Calu3 (cell line): ENCODE measurements around the gene PTPRZ1. TPM values are rescaled to one million over a fixed set of nuclear protein-coding genes. Genes with fewer than 3 reads are reported as not detected.

ENCODE experiments used
- BruUV-seq: library from RNA; stranded (reverse); fragments of 400-500 nt; replicated peaks from 2 replicates; lab custom pipeline; 2021; lab: Mats Ljungman, UMichigan
- CTCF ChIA-PET: fragments of 300-600 bp; sonication (Branson Sonifier 250); formaldehyde crosslinking; loops from one replicate; lab custom pipeline; 2022; ENCODE audit warnings: antibody characterized with exemption; lab: Charles Lee
- DNase-seq: peaks from one replicate; pipeline ENCODE4 v3.0.0; 2022
- H3K27ac Mint-ChIP-seq: one replicate; pipeline ENCODE4 v1.8.0; 2022; ENCODE audit warnings: mixed read lengths; ENCODE audit not compliant: unreplicated experiment
- H3K27me3 Mint-ChIP-seq: one replicate; pipeline ENCODE4 v1.8.0; 2022; ENCODE audit warnings: mixed read lengths; ENCODE audit not compliant: unreplicated experiment
- H3K36me3 Mint-ChIP-seq: one replicate; pipeline ENCODE4 v1.8.0; 2022; ENCODE audit warnings: mild to moderate bottlenecking, moderate library complexity, mixed read lengths; ENCODE audit not compliant: insufficient read depth, unreplicated experiment
- H3K4me1 Mint-ChIP-seq: one replicate; pipeline ENCODE4 v1.8.0; 2022; ENCODE audit warnings: mild to moderate bottlenecking, low read depth, mixed read lengths; ENCODE audit not compliant: unreplicated experiment
- H3K4me3 Mint-ChIP-seq: one replicate; pipeline ENCODE4 v1.8.0; 2022; ENCODE audit warnings: mild to moderate bottlenecking, low read depth, moderate library complexity, mixed read lengths; ENCODE audit not compliant: unreplicated experiment
- H3K9me3 Mint-ChIP-seq: one replicate; pipeline ENCODE4 v1.8.0; 2022; ENCODE audit warnings: low read depth, mixed read lengths; ENCODE audit not compliant: unreplicated experiment
- CTCF ChIP-seq: fragments of 200-600 bp; IDR thresholded peaks from one replicate; pipeline ENCODE4 v1.8.0; 2022; ENCODE audit warnings: antibody characterized with exemption; ENCODE audit not compliant: unreplicated experiment
- intact Hi-C: fragments of 100-400 bp; cut with micrococcal nuclease; formaldehyde crosslinking; loops from one replicate; pipeline ENCODE4 v1.10.0; 2022; ENCODE audit not compliant: unreplicated experiment
- total RNA-seq: library from RNA; stranded (reverse); gene quantifications from 2 replicates; pipeline ENCODE4 v1.2.3, GENCODE V29; 2022

Gene PTPRZ1
- total RNA-seq, 1 experiment from 2014 or later = 4.9 TPM

GRCh38 chr7:122072924-122073599 is 200.1 kb downstream of the PTPRZ1 start:
- Mint-ChIP-seq H3K27ac (no peak overlapping the region), H3K36me3 (no peaks in the 10 kb centered on the region), H3K27me3 (no peaks in the 10 kb centered on the region), H3K9me3 (peaks cover 2% of the 10 kb centered on the region), H3K4me3 (no peak overlapping the region), H3K4me1 (peaks cover 6% of the 10 kb centered on the region)
- intact Hi-C loops = no loop called here
- no TSS peak for BruUV-seq
- no peak for TF ChIP-seq CTCF
- DNase-seq = no peak
- CTCF ChIA-PET = no interaction called here

- H3K4me1 Mint-ChIP-seq = peaks cover 5% of the 10 kb centered on the region
- H3K27ac Mint-ChIP-seq = no peak overlapping the region
- H3K36me3 Mint-ChIP-seq = no peaks in the 10 kb centered on the region
- intact Hi-C loops = no loop called here
- no peak overlapping the region for H3K4me3 Mint-ChIP-seq
- peaks cover 2% of the 10 kb centered on the region for H3K9me3 Mint-ChIP-seq
- DNase-seq = no peak
- no TSS peak for BruUV-seq
- no peaks in the 10 kb centered on the region for H3K27me3 Mint-ChIP-seq
- TF ChIP-seq CTCF = no peak
- CTCF ChIA-PET = no interaction called here
These were observed 200.7 kb downstream of the PTPRZ1 start for GRCh38 chr7:122073635-122074034.

GRCh38 chr7:122082160-122082559 is 209.2 kb downstream of the PTPRZ1 start:
- H3K27ac Mint-ChIP-seq = no peak overlapping the region
- intact Hi-C loops = no loop called here
- CTCF ChIA-PET = interaction anchor here (1.2 kb wide), 1 partner anchor 11 kb away, joined by 4 read pairs; no protein-coding TSS in a partner anchor

GRCh38 chr7:122082670-122083069 is 209.7 kb downstream of the PTPRZ1 start:
- BruUV-seq = no TSS peak
- intact Hi-C loops = no loop called here
- no peak for TF ChIP-seq CTCF
- Mint-ChIP-seq H3K27me3 (no peaks in the 10 kb centered on the region), H3K9me3 (no peaks in the 10 kb centered on the region), H3K27ac (no peak overlapping the region), H3K4me1 (no peaks in the 10 kb centered on the region), H3K4me3 (no peak overlapping the region), H3K36me3 (no peaks in the 10 kb centered on the region)
- CTCF ChIA-PET = no interaction called here
- no peak for DNase-seq

More at GRCh38 chr7:122082160-122082559, 209.2 kb downstream of the PTPRZ1 start:
- no peaks in the 10 kb centered on the region for H3K27me3 Mint-ChIP-seq
- no peaks in the 10 kb centered on the region for H3K36me3 Mint-ChIP-seq
- H3K9me3 Mint-ChIP-seq = no peaks in the 10 kb centered on the region
- TF ChIP-seq CTCF = no peak
- H3K4me3 Mint-ChIP-seq = no peak overlapping the region
- no TSS peak for BruUV-seq
- no peaks in the 10 kb centered on the region for H3K4me1 Mint-ChIP-seq
- no peak for DNase-seq
